ENCODE measurements around the gene HSP90B1. TPM values are rescaled to one million over a fixed set of nuclear protein-coding genes. Genes with fewer than 3 reads are reported as not detected.

The HSP90B1 gene
- total and polyA plus RNA-seq, 2 of the 13 experiments (the other 11 are each of a cell fraction or from before 2014, with no cell fraction given), result 800 to 954 TPM

GRCh38 chr12:103965590-103966504 lies 35.6 kb downstream of the HSP90B1 start, which contains the start of gene TDG (continued):
- TF ChIP-seq, protein P1, sequence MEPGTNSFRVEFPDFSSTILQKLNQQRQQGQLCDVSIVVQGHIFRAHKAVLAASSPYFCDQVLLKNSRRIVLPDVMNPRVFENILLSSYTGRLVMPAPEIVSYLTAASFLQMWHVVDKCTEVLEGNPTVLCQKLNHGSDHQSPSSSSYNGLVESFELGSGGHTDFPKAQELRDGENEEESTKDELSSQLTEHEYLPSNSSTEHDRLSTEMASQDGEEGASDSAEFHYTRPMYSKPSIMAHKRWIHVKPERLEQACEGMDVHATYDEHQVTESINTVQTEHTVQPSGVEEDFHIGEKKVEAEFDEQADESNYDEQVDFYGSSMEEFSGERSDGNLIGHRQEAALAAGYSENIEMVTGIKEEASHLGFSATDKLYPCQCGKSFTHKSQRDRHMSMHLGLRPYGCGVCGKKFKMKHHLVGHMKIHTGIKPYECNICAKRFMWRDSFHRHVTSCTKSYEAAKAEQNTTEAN (CRISPR knock-in tag; conservative IDR thresholded peaks at IDR 0.05), result 0 out of 2 replicates have a peak, but pooled peaks have one; percentile 59
- TF ChIP-seq FLYWCH1 (CRISPR knock-in tag; IDR thresholded peaks at IDR 0.05) (no peak), ZNF205 (CRISPR knock-in tag; IDR thresholded peaks at IDR 0.05) (0 out of 2 replicates have a peak, but pooled peaks have one; percentile 52), ZNF230 (CRISPR knock-in tag; IDR thresholded peaks at IDR 0.05) (0 out of 2 replicates have a peak, but pooled peaks have one; percentile 48), ZNF136 (CRISPR knock-in tag; IDR thresholded peaks at IDR 0.05; ENCODE audit: low read depth) (no peak), SRF (IDR thresholded peaks at IDR 0.05; ENCODE audit: low read depth, low read length) (no peak), ATF4 (CRISPR knock-in tag; IDR thresholded peaks at IDR 0.05) (peak in 1 of 2 experiments; percentile 41; a peak in 1 of 4 replicates), ERF (CRISPR knock-in tag; IDR thresholded peaks at IDR 0.05) (peak; percentile 70), ZNF451 (CRISPR knock-in tag; IDR thresholded peaks at IDR 0.05) (peak; percentile 76; the same call in 1 of the 2 replicates), ZNF678 (CRISPR knock-in tag; IDR thresholded peaks at IDR 0.05) (no peak), YY1 (IDR thresholded peaks at IDR 0.05; ENCODE audit: insufficient read depth, insufficient replicate concordance, low read depth, low read length) (peak; percentile 71), NFKBIZ (CRISPR knock-in tag; IDR thresholded peaks at IDR 0.05) (peak; percentile 60; the same call in 1 of the 2 replicates), U2AF2 (IDR thresholded peaks at IDR 0.05; ENCODE audit: low read depth, low read length) (0 out of 2 replicates have a peak, but pooled peaks have one; percentile 58), HNRNPK (IDR thresholded peaks at IDR 0.05; ENCODE audit: low read depth, low read length, poor library complexity, severe bottlenecking) (peak; percentile 34), LBX2 (CRISPR knock-in tag; IDR thresholded peaks at IDR 0.05; ENCODE audit: borderline replicate concordance) (no peak; the same call in 1 of the 2 replicates), FOXK1 (CRISPR knock-in tag; IDR thresholded peaks at IDR 0.05; ENCODE audit: borderline replicate concordance, low read depth) (peak; percentile 60; the same call in 1 of the 2 replicates), ZNF878 (CRISPR knock-in tag; IDR thresholded peaks at IDR 0.05) (no peak), MTA3 (CRISPR knock-in tag; IDR thresholded peaks at IDR 0.05) (no peak)
- TF ChIP-seq, protein P2, sequence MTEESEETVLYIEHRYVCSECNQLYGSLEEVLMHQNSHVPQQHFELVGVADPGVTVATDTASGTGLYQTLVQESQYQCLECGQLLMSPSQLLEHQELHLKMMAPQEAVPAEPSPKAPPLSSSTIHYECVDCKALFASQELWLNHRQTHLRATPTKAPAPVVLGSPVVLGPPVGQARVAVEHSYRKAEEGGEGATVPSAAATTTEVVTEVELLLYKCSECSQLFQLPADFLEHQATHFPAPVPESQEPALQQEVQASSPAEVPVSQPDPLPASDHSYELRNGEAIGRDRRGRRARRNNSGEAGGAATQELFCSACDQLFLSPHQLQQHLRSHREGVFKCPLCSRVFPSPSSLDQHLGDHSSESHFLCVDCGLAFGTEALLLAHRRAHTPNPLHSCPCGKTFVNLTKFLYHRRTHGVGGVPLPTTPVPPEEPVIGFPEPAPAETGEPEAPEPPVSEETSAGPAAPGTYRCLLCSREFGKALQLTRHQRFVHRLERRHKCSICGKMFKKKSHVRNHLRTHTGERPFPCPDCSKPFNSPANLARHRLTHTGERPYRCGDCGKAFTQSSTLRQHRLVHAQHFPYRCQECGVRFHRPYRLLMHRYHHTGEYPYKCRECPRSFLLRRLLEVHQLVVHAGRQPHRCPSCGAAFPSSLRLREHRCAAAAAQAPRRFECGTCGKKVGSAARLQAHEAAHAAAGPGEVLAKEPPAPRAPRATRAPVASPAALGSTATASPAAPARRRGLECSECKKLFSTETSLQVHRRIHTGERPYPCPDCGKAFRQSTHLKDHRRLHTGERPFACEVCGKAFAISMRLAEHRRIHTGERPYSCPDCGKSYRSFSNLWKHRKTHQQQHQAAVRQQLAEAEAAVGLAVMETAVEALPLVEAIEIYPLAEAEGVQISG (CRISPR knock-in tag; IDR thresholded peaks at IDR 0.05), result peak; percentile 99
- TF ChIP-seq, protein P3, sequence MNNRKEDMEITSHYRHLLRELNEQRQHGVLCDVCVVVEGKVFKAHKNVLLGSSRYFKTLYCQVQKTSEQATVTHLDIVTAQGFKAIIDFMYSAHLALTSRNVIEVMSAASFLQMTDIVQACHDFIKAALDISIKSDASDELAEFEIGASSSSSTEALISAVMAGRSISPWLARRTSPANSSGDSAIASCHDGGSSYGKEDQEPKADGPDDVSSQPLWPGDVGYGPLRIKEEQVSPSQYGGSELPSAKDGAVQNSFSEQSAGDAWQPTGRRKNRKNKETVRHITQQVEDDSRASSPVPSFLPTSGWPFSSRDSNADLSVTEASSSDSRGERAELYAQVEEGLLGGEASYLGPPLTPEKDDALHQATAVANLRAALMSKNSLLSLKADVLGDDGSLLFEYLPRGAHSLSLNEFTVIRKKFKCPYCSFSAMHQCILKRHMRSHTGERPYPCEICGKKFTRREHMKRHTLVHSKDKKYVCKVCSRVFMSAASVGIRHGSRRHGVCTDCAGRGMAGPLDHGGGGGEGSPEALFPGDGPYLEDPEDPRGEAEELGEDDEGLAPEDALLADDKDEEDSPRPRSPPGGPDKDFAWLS (CRISPR knock-in tag; IDR thresholded peaks at IDR 0.05; ENCODE audit: borderline replicate concordance), result no peak
